Measurements from ENCODE around the gene ADAMTS6. TPM values are rescaled to one million over a fixed set of nuclear protein-coding genes. Genes with fewer than 3 reads are reported as not detected.

ADAMTS6 gene
- total RNA-seq, 3 donors from 2014 or later = 1.4 to 6.0 (median 3.9) TPM

DNA sequence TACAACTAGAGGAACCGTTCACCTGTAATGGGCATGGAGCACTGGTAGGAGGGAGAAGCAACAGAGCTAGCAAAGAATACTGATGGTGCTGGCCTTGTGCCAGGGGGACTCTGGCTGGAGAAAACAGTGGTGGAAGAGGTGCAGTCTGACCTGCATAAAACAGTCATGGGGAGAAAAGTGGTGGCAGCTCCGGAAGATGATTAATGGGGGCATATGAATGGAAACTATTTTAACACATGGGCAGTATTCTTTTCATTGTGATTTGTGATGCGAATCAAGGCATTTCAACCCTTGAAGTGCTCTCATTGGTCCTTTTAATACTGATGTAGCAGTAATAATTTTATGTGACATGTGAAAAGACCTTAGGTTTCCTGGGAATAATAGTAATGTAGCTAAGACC is 219.6 kb downstream of the ADAMTS6 start:
- intact Hi-C loops (cut with DNase I; ENCODE audit: low total_unique reads) = no loop called here
- H3K9me3 ChIP-seq = no peaks in the 10 kb centered on the region
- TF ChIP-seq POLR2AphosphoS5 (IDR thresholded peaks at IDR 0.05) (no peak), POLR2A (IDR thresholded peaks at IDR 0.05) (no peak)
- TF ChIP-seq, protein P1, sequence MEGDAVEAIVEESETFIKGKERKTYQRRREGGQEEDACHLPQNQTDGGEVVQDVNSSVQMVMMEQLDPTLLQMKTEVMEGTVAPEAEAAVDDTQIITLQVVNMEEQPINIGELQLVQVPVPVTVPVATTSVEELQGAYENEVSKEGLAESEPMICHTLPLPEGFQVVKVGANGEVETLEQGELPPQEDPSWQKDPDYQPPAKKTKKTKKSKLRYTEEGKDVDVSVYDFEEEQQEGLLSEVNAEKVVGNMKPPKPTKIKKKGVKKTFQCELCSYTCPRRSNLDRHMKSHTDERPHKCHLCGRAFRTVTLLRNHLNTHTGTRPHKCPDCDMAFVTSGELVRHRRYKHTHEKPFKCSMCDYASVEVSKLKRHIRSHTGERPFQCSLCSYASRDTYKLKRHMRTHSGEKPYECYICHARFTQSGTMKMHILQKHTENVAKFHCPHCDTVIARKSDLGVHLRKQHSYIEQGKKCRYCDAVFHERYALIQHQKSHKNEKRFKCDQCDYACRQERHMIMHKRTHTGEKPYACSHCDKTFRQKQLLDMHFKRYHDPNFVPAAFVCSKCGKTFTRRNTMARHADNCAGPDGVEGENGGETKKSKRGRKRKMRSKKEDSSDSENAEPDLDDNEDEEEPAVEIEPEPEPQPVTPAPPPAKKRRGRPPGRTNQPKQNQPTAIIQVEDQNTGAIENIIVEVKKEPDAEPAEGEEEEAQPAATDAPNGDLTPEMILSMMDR (IDR thresholded peaks at IDR 0.05) = no peak
- peaks cover 0 to 5% of the 10 kb centered on the region in 2 donors for H3K4me1 ChIP-seq
- H3K27ac ChIP-seq = no peak overlapping the region
- H3K27me3 ChIP-seq = no peaks in the 10 kb centered on the region
- no peak for DNase-seq (ENCODE audit: low spot score in 2 of 2)
- no peaks in the 10 kb centered on the region for H3K36me3 ChIP-seq
- no peak overlapping the region for H3K4me3 ChIP-seq

DNA sequence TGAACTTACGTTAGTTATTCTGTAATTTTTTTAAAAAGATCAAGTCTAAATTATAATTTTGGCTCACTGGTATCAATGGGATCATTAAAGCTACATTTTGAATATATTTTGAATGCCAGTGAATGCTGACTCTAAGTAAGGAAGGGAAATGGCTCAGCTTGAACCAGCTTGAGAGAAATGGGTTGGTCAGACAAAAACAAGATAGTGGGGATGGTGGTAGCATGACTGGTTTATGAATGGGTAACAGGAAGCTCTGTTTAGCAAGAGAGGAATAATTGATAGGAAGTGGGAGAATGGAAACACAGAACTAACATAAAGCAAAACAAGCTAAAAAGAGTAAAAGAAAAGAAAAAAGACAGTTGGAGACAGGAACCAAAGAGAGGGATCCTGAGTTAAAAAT is 220.2 kb downstream of the ADAMTS6 start:
- H3K4me1 ChIP-seq = peaks cover 0 to 5% of the 10 kb centered on the region in 2 donors
- H3K4me3 ChIP-seq = no peak overlapping the region
- TF ChIP-seq, protein P1 (IDR thresholded peaks at IDR 0.05) = no peak
- TF ChIP-seq POLR2A (IDR thresholded peaks at IDR 0.05) (no peak), POLR2AphosphoS5 (IDR thresholded peaks at IDR 0.05) (no peak)
- no peak overlapping the region for H3K27ac ChIP-seq
- intact Hi-C loops (cut with DNase I; ENCODE audit: low total_unique reads) = no loop called here
- no peak for DNase-seq (ENCODE audit: low spot score in 2 of 2)
- no peaks in the 10 kb centered on the region for H3K36me3 ChIP-seq
- no peaks in the 10 kb centered on the region for H3K27me3 ChIP-seq
- H3K9me3 ChIP-seq = no peaks in the 10 kb centered on the region

DNA sequence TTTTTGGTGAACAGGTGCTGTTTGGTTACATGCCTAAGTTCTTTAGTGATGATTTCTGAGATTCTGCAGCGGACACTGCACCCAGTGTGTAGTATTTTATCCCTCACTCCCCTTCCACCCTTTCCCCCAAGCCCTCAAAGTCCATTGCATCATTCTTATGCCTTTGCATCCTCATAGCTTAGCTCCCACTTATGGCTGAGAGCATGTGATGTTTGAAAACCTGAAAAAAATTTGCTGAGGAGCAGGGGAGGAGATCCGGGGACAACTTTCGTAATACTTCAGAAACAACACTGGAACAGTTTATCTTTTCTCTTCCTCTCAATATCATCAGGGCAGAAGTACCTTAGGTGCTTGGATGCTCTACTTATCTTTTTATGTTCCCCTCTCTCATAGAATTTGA is 226.4 kb downstream of the ADAMTS6 start:
- no peak overlapping the region for H3K4me3 ChIP-seq
- no peak for TF ChIP-seq POLR2AphosphoS5 (IDR thresholded peaks at IDR 0.05)
- TF ChIP-seq, protein P1 (IDR thresholded peaks at IDR 0.05) = no peak
- TF ChIP-seq POLR2A (IDR thresholded peaks at IDR 0.05) = no peak
- no peaks in the 10 kb centered on the region for H3K27me3 ChIP-seq
- no peaks in the 10 kb centered on the region for H3K4me1 ChIP-seq
- intact Hi-C loops (cut with DNase I; ENCODE audit: low total_unique reads) = no loop called here
- no peak overlapping the region for H3K27ac ChIP-seq
- no peak for DNase-seq (ENCODE audit: low spot score in 2 of 2)
- H3K36me3 ChIP-seq = no peaks in the 10 kb centered on the region
- no peaks in the 10 kb centered on the region for H3K9me3 ChIP-seq

DNA sequence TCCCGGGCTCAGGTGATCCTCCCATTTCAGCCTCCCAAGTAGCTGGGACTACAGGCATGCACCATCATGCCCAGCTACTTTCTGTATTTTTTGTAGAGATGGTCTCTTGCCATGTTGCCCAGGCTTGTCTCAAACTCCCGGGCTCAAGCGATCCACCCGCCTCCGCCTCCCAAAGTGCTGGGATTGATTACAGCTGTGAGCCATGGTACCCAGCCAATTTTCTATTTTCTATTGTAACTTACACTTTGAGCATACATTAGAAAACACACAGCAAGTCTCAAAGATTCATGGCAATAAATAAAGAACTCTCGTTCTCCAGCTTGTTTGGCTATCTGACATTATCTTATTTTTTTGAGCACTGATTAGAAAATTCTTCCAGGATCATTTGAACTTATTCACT is 228.7 kb downstream of the ADAMTS6 start:
- Histone ChIP-seq H3K27ac (no peak overlapping the region), H3K4me1 (no peaks in the 10 kb centered on the region), H3K9me3 (no peaks in the 10 kb centered on the region), H3K4me3 (no peak overlapping the region), H3K36me3 (no peaks in the 10 kb centered on the region), H3K27me3 (no peaks in the 10 kb centered on the region)
- TF ChIP-seq POLR2AphosphoS5 (IDR thresholded peaks at IDR 0.05) = no peak
- TF ChIP-seq, protein P1 (IDR thresholded peaks at IDR 0.05) = no peak
- TF ChIP-seq POLR2A (IDR thresholded peaks at IDR 0.05) = no peak
- intact Hi-C loops (cut with DNase I; ENCODE audit: low total_unique reads) = no loop called here
- DNase-seq (ENCODE audit: low spot score in 2 of 2) = no peak

DNA sequence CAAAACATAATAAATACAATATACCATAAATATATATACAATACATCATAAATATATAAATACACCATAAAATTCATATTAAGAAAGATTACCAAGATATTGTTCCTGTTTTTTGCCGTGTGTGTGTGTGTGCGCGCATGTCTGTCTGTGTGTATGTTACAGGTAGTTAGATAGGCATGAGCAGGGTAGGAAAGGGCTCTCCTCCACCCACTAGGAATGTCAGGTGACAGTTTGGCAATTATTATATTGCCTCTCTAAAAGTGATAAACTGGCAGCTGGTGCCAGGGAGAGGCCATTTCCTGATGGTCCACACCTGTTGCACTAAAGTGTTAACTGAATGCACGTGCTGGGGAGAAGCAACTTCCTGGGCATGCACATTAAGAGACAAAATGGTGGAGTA is 232.8 kb downstream of the ADAMTS6 start:
- no peaks in the 10 kb centered on the region for H3K9me3 ChIP-seq
- intact Hi-C loops (cut with DNase I; ENCODE audit: low total_unique reads) = no loop called here
- no peak for DNase-seq (ENCODE audit: low spot score in 2 of 2)
- TF ChIP-seq, protein P1 (IDR thresholded peaks at IDR 0.05) = no peak
- TF ChIP-seq POLR2AphosphoS5 (IDR thresholded peaks at IDR 0.05) (no peak), POLR2A (IDR thresholded peaks at IDR 0.05) (no peak)
- H3K27ac ChIP-seq = no peak overlapping the region
- no peak overlapping the region for H3K4me3 ChIP-seq
- H3K27me3 ChIP-seq = no peaks in the 10 kb centered on the region
- no peaks in the 10 kb centered on the region for H3K36me3 ChIP-seq
- no peaks in the 10 kb centered on the region for H3K4me1 ChIP-seq
